HG03432 (cell line): ENCODE results near the gene GABRB2.

Experiments
- ATAC-seq: cut with Tn5 transposase; IDR thresholded peaks from one replicate; pipeline ENCODE4 v1.9.1; 2021; ENCODE audit warnings: mild to moderate bottlenecking, moderate library complexity; ENCODE audit not compliant: unreplicated experiment

Gene GABRB2

DNA sequence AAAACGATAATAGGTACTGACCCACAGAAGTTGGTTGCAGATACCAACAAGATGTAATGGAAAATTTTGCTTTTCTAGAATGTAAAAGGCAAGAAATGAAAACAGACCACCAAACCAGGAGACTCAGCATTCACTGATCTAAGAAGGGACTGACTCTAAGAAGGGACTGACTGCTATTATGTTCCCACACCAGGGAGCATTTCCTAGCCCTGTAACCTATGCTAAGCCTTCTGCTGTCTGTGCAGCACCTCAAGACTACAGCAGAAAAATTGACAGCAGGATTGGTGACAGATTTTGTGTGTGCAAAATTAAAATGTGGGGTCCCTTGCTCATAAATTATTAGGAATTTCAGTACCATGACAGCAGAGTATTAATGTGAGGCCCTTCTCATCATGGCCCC is 154.8 kb downstream of the GABRB2 start:
- ATAC-seq = no peak

DNA sequence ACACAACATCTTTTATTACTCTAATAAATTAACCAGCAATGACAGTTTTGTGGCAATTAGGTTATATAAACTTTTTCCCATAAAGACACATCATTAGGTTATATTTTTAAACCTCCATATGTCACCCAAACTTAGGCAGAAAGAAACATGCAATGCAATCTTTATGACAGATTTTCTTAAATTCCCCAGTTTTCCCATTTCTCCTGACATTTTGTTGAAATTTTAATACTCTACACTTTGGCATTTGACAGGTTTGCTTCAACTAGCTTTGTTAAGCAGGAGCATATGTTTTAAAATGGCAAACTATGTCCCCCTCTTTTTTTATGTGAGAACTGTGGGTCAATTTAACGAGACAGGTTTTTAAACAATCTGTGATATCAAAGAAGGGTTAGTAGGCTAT is 155.5 kb downstream of the GABRB2 start:
- no peak for ATAC-seq

- no peak for ATAC-seq
Measured at GRCh38 chr5:161387121-161387520, 159.4 kb downstream of the GABRB2 start.

DNA sequence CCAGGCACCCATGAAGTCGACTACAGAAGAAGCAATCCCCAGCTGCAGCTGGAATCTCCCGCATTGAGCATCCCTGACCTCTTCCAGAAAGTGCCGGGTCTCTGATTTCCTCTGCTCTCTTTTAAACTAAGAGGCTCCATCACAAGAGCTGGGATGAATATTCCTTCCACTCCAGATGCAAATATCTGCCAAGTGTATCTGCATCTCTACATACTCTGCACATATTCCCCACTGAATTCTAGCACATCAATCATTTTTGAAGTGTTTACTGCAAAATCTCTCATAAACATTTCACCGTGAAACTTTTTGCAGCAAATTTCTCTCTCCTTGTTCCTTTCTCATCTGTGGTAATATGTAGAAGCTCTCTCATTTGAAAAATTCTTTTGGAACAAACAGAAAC is 161.5 kb downstream of the GABRB2 start:
- no peak for ATAC-seq

- no peak for ATAC-seq
Measured at GRCh38 chr5:161382685-161383084, 163.8 kb downstream of the GABRB2 start.

DNA sequence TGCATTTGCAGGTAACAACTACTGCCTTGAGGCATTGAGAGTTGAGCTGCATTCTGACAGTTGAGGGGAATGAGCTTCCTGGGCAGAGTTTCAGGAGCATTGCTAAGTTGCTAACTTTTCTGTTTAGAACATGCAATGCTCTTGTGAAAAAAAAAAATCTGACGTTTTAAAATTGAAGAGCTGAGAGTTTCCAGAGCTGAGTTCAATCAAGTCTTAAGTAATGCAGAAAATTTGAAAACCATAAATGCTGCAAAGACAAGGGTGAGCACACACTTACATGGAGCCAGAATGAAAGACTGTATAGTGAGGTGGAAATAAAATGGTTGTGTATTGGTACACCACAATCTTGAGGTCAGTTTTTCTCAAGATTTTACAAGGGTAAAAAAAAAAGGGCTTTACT is 166.0 kb downstream of the GABRB2 start:
- ATAC-seq = peak; percentile 44

- ATAC-seq = no peak
Measured at GRCh38 chr5:161378701-161379100, 167.8 kb downstream of the GABRB2 start.

DNA sequence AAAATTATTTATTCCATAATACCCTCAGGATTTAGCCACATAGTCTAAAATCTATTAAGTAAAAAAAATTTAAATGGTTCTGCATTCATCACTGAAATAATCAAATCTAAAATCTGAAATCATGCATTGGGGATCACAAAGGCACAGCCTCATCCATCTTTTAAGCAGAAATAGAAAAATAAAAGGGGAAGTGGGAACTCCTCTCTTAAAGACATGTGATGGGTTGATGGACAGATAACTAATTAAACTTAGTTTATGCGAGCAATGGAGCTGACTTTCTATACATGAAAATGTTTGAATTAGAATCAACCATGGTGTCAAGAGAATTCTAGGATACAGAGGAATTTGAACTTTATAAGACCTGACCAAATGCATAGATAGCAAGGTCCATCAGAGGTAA is 170.5 kb downstream of the GABRB2 start:
- ATAC-seq = no peak

DNA sequence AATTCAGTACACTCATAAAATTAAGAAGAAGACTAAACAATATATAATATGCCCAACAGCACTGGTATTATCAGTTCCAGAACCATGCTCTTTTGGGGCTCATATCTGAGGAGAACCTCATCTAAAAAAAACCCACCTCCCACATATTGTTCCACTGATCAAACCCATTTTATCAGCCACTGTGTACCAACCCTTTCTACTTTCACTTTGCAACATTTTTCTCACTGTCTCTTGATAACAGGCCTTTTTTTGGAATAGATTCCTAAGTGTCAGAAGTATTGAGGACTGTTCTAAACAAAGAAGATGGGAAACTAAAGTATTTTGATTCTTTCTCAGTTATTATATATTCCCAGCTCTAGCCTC is 173.2 kb downstream of the GABRB2 start:
- ATAC-seq = peak; percentile 34

- peak; percentile 79 for ATAC-seq
Measured at GRCh38 chr5:161372682-161373344, 173.7 kb downstream of the GABRB2 start.

GRCh38 chr5:161369022-161369421 is 177.5 kb downstream of the GABRB2 start:
- no peak for ATAC-seq

- ATAC-seq = no peak
Measured at GRCh38 chr5:161358446-161358845, 188.1 kb downstream of the GABRB2 start.

- no peak for ATAC-seq
Measured at GRCh38 chr5:161344234-161344633, 202.3 kb downstream of the GABRB2 start.

- no peak for ATAC-seq
Measured at GRCh38 chr5:161342886-161343285, 203.6 kb downstream of the GABRB2 start.

DNA sequence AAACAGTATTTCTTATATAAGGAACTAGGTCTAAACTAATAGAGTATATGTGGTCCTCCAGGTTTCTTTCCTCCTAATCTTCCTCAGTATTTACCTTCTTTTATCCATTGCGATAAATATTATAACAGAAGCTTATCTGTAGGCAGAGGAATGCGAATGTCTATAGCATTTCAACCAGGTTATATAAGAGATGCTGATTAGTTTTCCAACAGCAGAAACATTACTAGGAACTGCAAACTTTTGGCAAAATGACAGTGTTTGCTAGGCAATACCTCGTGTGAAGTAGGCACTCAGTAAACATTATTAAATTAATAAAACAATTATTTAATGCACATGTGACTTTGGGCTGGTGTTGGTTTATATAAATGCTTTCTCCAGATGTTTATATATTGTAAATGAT is 206.5 kb downstream of the GABRB2 start:
- ATAC-seq = no peak

GRCh38 chr5:161333194-161333880 is 213.2 kb downstream of the GABRB2 start:
- no peak for ATAC-seq

GRCh38 chr5:161332343-161332742 is 214.2 kb downstream of the GABRB2 start:
- no peak for ATAC-seq

DNA sequence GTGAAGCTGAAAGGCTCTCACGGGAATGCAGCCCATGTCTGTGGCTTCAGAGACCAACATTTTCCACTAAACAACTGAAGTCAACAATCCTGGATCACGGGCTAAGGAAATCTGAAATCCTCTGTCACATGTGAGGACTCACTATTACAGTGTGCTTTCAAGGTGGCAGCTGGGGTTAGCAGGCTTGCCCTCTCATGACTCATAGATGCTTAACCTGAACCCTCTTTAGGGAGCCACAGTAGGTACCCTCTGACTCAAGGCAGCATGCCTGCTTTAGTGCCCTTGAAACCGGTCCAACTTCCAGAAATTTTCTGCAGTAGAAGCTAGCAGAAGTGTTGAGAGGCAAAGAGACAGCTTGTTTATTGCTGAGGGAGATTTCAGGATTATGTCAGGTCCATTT is 232.5 kb downstream of the GABRB2 start:
- ATAC-seq = peak; percentile 24

DNA sequence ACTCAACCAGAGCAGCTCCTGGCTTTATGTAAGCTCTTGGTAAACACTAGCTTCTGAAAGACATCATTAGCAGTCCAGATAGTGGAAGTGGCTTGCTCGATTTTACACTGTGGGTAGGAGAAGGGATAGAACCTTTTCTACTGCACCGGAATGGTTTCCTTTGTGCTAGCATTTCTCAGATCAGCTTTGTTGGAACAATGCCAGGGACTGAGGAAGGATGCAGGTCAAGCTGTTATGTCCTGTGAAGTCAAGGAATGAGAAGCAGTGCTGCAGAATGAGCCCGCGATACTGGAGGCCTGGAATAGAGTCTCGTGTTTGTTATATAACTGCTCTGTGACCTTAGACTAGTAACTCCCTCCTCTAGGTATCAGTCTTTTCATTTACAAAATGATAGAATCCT is 233.6 kb downstream of the GABRB2 start:
- ATAC-seq = no peak

- peak; percentile 41 for ATAC-seq
Measured at GRCh38 chr5:161311965-161312364, 234.6 kb downstream of the GABRB2 start.

DNA sequence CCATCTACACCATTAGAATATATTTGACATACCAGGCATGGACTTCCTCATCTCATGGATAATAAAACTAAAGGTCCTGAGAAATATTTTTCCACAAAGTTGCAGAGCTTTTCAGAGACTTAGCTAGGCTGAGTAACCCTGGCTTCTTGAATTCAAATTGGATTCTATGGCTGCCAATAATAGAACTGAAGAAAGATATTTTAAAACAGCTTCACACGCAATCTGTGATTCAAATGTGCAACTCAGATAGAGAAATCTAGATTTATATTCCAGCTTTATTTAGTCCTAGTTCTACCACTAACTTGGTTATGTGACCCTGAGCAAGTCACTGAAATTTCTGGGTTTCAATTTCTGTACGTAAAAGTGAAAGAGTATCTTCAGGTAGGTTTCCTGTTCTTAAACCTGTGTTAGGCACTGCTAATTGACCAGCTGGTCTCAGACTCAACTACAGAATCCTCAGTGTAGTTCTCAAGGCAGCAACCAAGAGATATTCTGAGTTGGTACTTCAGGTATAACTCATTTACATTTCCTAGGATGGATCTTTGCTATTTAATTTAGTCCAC is 235.3 kb downstream of the GABRB2 start:
- peak; percentile 92 for ATAC-seq

- no peak for ATAC-seq
Measured at GRCh38 chr5:161306351-161306995, 240.1 kb downstream of the GABRB2 start.
